Bronchial epithelial cell (primary cell): ENCODE data around the gene REV3L. TPM values are rescaled to one million over a fixed set of nuclear protein-coding genes. Genes with fewer than 3 reads are reported as not detected.

Experiments
- DNase-seq: peaks from one replicate; pipeline ENCODE4 v3.0.0-alpha.2; 2010; ENCODE audit warnings: low read depth
- FAIRE-seq: peaks from 2 replicates; lab custom pipeline; 2011; peaks lifted over from hg19 to GRCh38; lab: Jason Lieb, UNC
- H3K27me3 ChIP-seq: 2 replicates; pipeline ENCODE4 v1.5.1; 2011; ENCODE audit warnings: low read length; ENCODE audit not compliant: control insufficient read depth, insufficient read depth
- H3K36me3 ChIP-seq: 2 replicates; pipeline ENCODE4 v1.5.1; 2011; ENCODE audit warnings: low read length; ENCODE audit not compliant: control insufficient read depth, insufficient read depth
- H3K4me3 ChIP-seq: 2 replicates; pipeline ENCODE4 v1.5.1; 2011; ENCODE audit warnings: mild to moderate bottlenecking, low read depth, low read length, control low read depth
- total RNA-seq: library from RNA; depleted of rRNA; stranded (reverse); fragments of >200 nt; gene quantifications from 2 replicates; pipeline ENCODE4 v1.2.1, GENCODE V29; 2014
- TF ChIP-seq, protein P1 (sequence below): IDR thresholded peaks from 2 replicates; pipeline ENCODE4 v1.5.1; 2011; ENCODE audit warnings: mild to moderate bottlenecking, moderate library complexity, low read length, control low read depth, inconsistent platforms; ENCODE audit not compliant: insufficient read depth, severe bottlenecking

Gene REV3L
- total RNA-seq, 1 donor from 2014 or later: 8.4 TPM

DNA sequence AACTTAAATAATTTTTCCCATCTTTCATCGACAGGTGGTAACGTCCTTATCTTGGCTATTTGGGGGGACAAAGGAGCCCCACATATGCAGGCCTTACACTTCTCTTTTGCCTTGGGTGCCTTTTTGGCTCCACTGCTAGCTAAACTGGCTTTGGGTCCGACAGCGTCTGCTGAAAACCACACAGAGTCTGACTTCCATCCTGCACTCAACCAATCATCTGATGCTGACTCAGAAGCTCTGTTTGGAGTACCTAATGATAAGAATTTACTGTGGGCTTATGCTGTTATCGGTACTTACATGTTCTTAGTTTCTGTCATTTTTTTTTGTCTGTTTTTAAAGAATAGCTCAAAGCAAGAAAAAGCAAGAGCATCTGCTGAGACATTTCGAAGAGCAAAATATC lies 217.2 kb downstream of the REV3L start:
- H3K27me3 ChIP-seq: no peaks in the 10 kb centered on the region
- no peak for FAIRE-seq
- TF ChIP-seq, protein P1, sequence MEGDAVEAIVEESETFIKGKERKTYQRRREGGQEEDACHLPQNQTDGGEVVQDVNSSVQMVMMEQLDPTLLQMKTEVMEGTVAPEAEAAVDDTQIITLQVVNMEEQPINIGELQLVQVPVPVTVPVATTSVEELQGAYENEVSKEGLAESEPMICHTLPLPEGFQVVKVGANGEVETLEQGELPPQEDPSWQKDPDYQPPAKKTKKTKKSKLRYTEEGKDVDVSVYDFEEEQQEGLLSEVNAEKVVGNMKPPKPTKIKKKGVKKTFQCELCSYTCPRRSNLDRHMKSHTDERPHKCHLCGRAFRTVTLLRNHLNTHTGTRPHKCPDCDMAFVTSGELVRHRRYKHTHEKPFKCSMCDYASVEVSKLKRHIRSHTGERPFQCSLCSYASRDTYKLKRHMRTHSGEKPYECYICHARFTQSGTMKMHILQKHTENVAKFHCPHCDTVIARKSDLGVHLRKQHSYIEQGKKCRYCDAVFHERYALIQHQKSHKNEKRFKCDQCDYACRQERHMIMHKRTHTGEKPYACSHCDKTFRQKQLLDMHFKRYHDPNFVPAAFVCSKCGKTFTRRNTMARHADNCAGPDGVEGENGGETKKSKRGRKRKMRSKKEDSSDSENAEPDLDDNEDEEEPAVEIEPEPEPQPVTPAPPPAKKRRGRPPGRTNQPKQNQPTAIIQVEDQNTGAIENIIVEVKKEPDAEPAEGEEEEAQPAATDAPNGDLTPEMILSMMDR: no peak
- H3K4me3 ChIP-seq: no peak overlapping the region
- DNase-seq: no peak
- peaks cover 2% of the 10 kb centered on the region for H3K36me3 ChIP-seq

DNA sequence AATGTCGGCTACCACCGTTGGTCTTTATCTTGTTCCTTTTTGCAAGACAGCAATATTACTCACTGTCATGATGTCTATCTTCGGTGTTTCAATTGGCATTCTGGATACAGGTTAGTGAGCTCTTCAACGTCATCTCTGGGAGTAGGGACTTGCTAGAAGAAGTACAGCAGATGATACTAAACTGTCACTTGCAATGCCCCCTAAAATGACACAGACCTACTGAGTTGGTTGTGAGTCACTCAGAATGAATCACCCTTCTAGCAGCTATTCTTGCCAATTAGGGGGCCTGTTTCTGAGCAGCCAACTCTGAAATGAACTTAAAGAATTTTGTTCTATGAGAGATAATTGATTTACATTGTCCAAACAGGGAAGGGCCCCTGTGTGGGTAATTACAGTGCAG lies 219.2 kb downstream of the REV3L start:
- TF ChIP-seq, protein P1: no peak
- Histone ChIP-seq H3K36me3 (peaks cover 2% of the 10 kb centered on the region), H3K4me3 (no peak overlapping the region), H3K27me3 (no peaks in the 10 kb centered on the region)
- DNase-seq (peak; percentile 79), FAIRE-seq (no peak)

DNA sequence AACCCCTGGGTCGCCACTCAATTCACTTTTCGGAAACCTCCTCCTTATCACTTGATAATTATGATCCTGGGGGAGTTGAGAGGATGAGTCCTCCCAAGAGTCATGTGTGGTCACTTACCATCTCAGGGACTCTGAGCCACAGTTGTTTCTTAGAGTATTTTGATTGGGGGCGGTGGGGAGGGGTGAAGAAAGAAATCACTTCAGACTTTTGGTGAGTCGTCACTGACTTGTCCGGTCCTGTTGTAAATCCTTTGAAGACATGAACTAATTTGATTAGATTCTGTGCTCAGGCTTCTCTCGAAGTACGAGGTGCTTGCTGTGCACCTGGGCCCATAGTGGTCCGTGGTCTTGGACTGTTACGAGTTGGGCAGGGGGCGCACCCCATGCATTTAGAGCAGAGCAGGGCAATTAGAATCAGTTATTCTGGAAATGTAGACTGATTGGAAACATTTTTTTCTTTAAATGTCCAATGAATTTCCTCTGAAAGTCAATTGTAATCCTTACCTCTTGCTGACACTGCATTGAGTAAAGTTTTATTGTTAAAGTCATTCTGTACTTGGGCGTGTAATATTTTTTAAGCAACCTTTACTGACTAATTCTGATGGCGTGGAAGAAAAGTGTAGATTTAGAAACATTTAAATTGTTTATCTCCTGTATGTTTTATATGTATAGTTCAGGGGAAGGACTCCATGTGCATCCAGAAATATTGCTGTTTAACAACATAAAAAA lies 222.3 kb downstream of the REV3L start:
- peak overlapping the region; percentile 52 for H3K4me3 ChIP-seq
- H3K36me3 ChIP-seq: peaks cover 1% of the 10 kb centered on the region
- TF ChIP-seq, protein P1: no peak
- DNase-seq: peak; percentile 81
- H3K27me3 ChIP-seq: no peaks in the 10 kb centered on the region
- FAIRE-seq: no peak

DNA sequence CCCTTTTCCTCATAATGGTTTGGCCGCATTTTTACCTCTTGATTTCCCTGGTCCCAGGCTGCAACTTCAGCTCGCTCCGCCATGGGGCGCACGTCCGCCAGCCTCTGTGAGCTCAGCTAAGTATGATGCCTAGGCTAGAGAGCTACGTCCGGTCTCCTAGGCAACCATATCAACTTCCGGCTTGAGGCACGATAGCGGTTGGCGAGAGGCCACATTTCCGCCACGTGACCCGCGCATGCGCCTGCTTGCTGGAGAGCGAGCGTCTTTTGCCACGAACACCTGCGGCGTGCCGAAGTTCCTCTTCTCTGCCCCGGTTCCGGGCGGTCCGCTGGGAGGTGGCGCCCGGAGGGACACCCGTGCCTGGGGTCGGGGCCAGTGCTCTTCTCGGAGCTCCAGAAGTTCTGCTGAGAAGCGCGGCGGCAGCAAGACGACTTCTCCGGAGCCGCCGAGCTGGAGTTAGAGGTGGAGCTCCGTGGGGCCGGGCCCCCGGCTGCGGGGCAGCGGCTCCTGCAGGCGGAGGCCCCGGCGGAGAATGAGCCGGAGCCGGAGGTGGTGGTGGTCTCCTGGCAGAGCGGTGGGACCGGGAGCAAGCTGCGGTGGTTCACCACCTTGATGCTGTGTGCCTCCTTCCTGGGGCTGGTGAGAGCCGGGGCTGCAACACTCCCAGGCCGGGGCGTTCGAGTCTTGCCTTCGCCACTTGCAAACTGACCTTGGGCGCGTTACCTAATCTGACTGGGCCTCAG lies 223.8 kb downstream of the REV3L start:
- Histone ChIP-seq H3K36me3 (peaks cover 1% of the 10 kb centered on the region), H3K27me3 (no peaks in the 10 kb centered on the region), H3K4me3 (peak overlapping the region; percentile 52)
- FAIRE-seq (no peak), DNase-seq (peak; percentile 98)
- TF ChIP-seq, protein P1: peak; percentile 94

DNA sequence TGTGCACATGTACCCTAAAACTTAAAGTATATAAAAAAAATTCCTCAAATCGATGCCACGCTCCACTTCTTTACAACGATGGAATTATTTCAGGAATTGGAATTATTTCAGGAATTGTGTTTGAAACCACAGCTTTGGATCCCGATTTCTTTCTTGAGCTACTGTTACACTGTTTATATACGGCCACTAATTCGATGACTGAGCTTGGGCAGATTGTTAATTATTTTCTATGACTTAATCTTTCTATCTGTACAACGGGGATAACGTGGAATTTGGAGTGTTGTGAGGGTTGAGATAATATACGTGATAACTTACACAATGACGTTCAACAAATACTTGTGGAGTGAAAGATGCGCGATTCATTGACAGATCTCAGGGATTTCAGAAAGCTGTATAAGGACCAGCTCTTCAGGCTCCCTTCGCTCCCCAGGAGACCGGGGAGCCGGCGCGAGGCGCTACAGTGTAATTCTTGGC lies 224.4 kb downstream of the REV3L start:
- no peak for DNase-seq
- peak overlapping the region; percentile 10 for H3K4me3 ChIP-seq
- no peaks in the 10 kb centered on the region for H3K36me3 ChIP-seq
- TF ChIP-seq, protein P1: no peak
- no peak for FAIRE-seq
- H3K27me3 ChIP-seq: no peaks in the 10 kb centered on the region
